H9 (cell line): Measurements from ENCODE around the gene SNX11. TPM values are rescaled to one million over a fixed set of nuclear protein-coding genes. Genes with fewer than 3 reads are reported as not detected.

Experiments
- DNase-seq: peaks from one replicate; pipeline ENCODE4 v3.0.0-alpha.2; 2017
- H2AFZ ChIP-seq: one replicate; pipeline ENCODE4 v1.6.1; 2013; ENCODE audit warnings: mild to moderate bottlenecking, low read length, control low read depth, moderate library complexity
- H2AK5ac ChIP-seq: 2 replicates; pipeline ENCODE4 v1.6.1; 2013; ENCODE audit warnings: low read length, control low read depth, mixed read lengths; ENCODE audit not compliant: insufficient read length
- H2BK120ac ChIP-seq: one replicate; pipeline ENCODE4 v1.6.1; 2013; ENCODE audit warnings: low read depth, mild to moderate bottlenecking, low read length, control low read depth, inconsistent platforms; ENCODE audit not compliant: poor library complexity, severe bottlenecking
- H2BK12ac ChIP-seq: 2 replicates; pipeline ENCODE4 v1.6.1; 2013; ENCODE audit warnings: low read length, control low read depth, mixed read lengths, low read depth; ENCODE audit not compliant: insufficient read length
- H2BK15ac ChIP-seq: 2 replicates; pipeline ENCODE4 v1.6.1; 2013; ENCODE audit warnings: low read depth, low read length, control low read depth
- H2BK20ac ChIP-seq: one replicate; pipeline ENCODE4 v1.6.1; 2013; ENCODE audit warnings: low read depth, mild to moderate bottlenecking, low read length, control low read depth, inconsistent platforms; ENCODE audit not compliant: poor library complexity, severe bottlenecking
- H2BK5ac ChIP-seq: 2 replicates; pipeline ENCODE4 v1.6.1; 2013; ENCODE audit warnings: low read length, control low read depth, mixed read lengths; ENCODE audit not compliant: insufficient read length
- H3K14ac ChIP-seq: 2 replicates; pipeline ENCODE4 v1.6.1; 2013; ENCODE audit warnings: low read length, control low read depth; ENCODE audit not compliant: insufficient read depth
- H3K18ac ChIP-seq: 2 replicates; pipeline ENCODE4 v1.6.1; 2013; ENCODE audit warnings: low read depth, mild to moderate bottlenecking, mixed read lengths, low read length, control low read depth; ENCODE audit not compliant: insufficient read length
- H3K23ac ChIP-seq: 2 replicates; pipeline ENCODE4 v1.6.1; 2013; ENCODE audit warnings: low read length, control low read depth, mixed read lengths, low read depth; ENCODE audit not compliant: insufficient read length
- H3K23me2 ChIP-seq: 2 replicates; pipeline ENCODE4 v1.6.1; 2013; ENCODE audit warnings: low read depth, mild to moderate bottlenecking, mixed read lengths, low read length, control low read depth; ENCODE audit not compliant: insufficient read length, poor library complexity, severe bottlenecking
- H3K27ac ChIP-seq: 2 replicates; pipeline ENCODE4 v1.5.1; 2013; ENCODE audit warnings: low read length, control low read depth, mixed read lengths, low read depth; ENCODE audit not compliant: insufficient read length
- H3K27me3 ChIP-seq: 2 replicates; pipeline ENCODE4 v1.6.1; 2013; ENCODE audit warnings: low read length, control low read depth, inconsistent platforms; ENCODE audit not compliant: insufficient read depth
- H3K4ac ChIP-seq: 2 replicates; pipeline ENCODE4 v1.6.1; 2013; ENCODE audit warnings: low read depth, mild to moderate bottlenecking, control low read depth, inconsistent platforms, low read length, moderate library complexity
- H3K4me1 ChIP-seq: 2 replicates; pipeline ENCODE4 v1.6.1; 2013; ENCODE audit warnings: low read length, control low read depth, inconsistent platforms; ENCODE audit not compliant: insufficient read depth
- H3K4me2 ChIP-seq: 2 replicates; pipeline ENCODE4 v1.6.1; 2013; ENCODE audit warnings: low read length, control low read depth, mixed read lengths; ENCODE audit not compliant: insufficient read length, insufficient read depth
- H3K56ac ChIP-seq: 2 replicates; pipeline ENCODE4 v1.6.1; 2013; ENCODE audit warnings: low read depth, mild to moderate bottlenecking, mixed read lengths, low read length, control low read depth; ENCODE audit not compliant: insufficient read length
- H3K79me1 ChIP-seq: 2 replicates; pipeline ENCODE4 v1.6.1; 2013; ENCODE audit warnings: low read depth, mild to moderate bottlenecking, moderate library complexity, low read length, control low read depth, inconsistent platforms; ENCODE audit not compliant: insufficient read depth, poor library complexity, severe bottlenecking
- H3K79me2 ChIP-seq: 2 replicates; pipeline ENCODE4 v1.6.1; 2013; ENCODE audit warnings: low read length, control low read depth, inconsistent platforms; ENCODE audit not compliant: insufficient read depth
- H3K9ac ChIP-seq: 2 replicates; pipeline ENCODE4 v1.6.1; 2013; ENCODE audit warnings: low read length, control low read depth, mixed read lengths; ENCODE audit not compliant: insufficient read length; ENCODE audit errors: extremely low read depth
- H3K9me3 ChIP-seq: one replicate; pipeline ENCODE4 v1.6.1; 2013; ENCODE audit warnings: low read depth, low read length, inconsistent platforms; ENCODE audit not compliant: control insufficient read depth
- H3T11ph ChIP-seq: one replicate; pipeline ENCODE4 v1.6.1; 2013; ENCODE audit warnings: mild to moderate bottlenecking, low read length, control low read depth, inconsistent platforms
- H4K20me1 ChIP-seq: one replicate; pipeline ENCODE4 v1.6.1; 2013; ENCODE audit not compliant: control insufficient read depth, insufficient read length, insufficient read depth
- H4K5ac ChIP-seq: 2 replicates; pipeline ENCODE4 v1.6.1; 2013; ENCODE audit warnings: low read depth, mild to moderate bottlenecking, mixed read lengths, low read length, control low read depth; ENCODE audit not compliant: insufficient read length
- H4K8ac ChIP-seq: replicated peaks from 2 replicates; pipeline ENCODE4 v1.6.1; 2013; ENCODE audit warnings: low read length, control low read depth, mixed read lengths, low read depth; ENCODE audit not compliant: insufficient read length
- H4K91ac ChIP-seq: 2 replicates; pipeline ENCODE4 v1.6.1; 2013; ENCODE audit warnings: low read depth, mild to moderate bottlenecking, moderate library complexity, mixed read lengths, low read length, control low read depth; ENCODE audit not compliant: insufficient read length
- H3K27ac Mint-ChIP-seq, 3 experiments: 2 replicates in 2 of 3; 3 replicates in 1 of 3; pipeline ENCODE4 v1.8.0; 2020 to 2021; ENCODE audit warnings: mixed read lengths in 3 of 3, mild to moderate bottlenecking in 1 of 3, moderate library complexity in 1 of 3
- H3K27me3 Mint-ChIP-seq: 2 replicates; pipeline ENCODE4 v1.8.0; 2021; ENCODE audit warnings: low read depth, mild to moderate bottlenecking, moderate library complexity, mixed read lengths
- H3K36me3 Mint-ChIP-seq, 3 experiments: 2 replicates in 2 of 3; 3 replicates in 1 of 3; pipeline ENCODE4 v1.8.0; 2020 to 2021; ENCODE audit warnings: low read depth in 3 of 3, mixed read lengths in 3 of 3; ENCODE audit not compliant: insufficient read depth in 1 of 3
- H3K4me1 Mint-ChIP-seq, 2 experiments: 2 replicates each; pipeline ENCODE4 v1.8.0; 2020; ENCODE audit warnings: mixed read lengths in 2 of 2
- H3K4me3 Mint-ChIP-seq, 2 experiments: 2 replicates in 1 of 2; 3 replicates in 1 of 2; pipeline ENCODE4 v1.8.0; 2020 to 2021; ENCODE audit warnings: mild to moderate bottlenecking in 2 of 2, mixed read lengths in 2 of 2, moderate library complexity in 1 of 2
- H3K9me3 Mint-ChIP-seq, 2 experiments: 2 replicates in 1 of 2; 3 replicates in 1 of 2; pipeline ENCODE4 v1.8.0; 2020; ENCODE audit warnings: mild to moderate bottlenecking in 2 of 2, mixed read lengths in 2 of 2, moderate library complexity in 1 of 2
- CTCF ChIP-seq: fragments of 200-600 bp; sonication (generic); conservative IDR thresholded peaks from 3 replicates; pipeline ENCODE4 v1.8.0; 2021; ENCODE audit warnings: antibody characterized with exemption, mild to moderate bottlenecking
- WGBS: extraction: QIAGEN DNeasy Blood & Tissue Kit; methylation state at CpG from one replicate; pipeline ENCODE4 v1.1.7; 2013; ENCODE audit warnings: missing lambda C conversion rate, low lambda C conversion rate, mixed read lengths; ENCODE audit not compliant: insufficient read length; ENCODE audit errors: extremely low coverage; 5-methylcytosine and 5-hydroxymethylcytosine counted together
- total RNA-seq: library from RNA; stranded (reverse); gene quantifications from 2 replicates; pipeline ENCODE4 v1.2.1, GENCODE V29; 2021

Gene SNX11
- total RNA-seq, 1 experiment from 2014 or later: 20.0 TPM

- H4K20me1 ChIP-seq: no peaks in the 10 kb centered on the region
- no peak overlapping the region for H3T11ph ChIP-seq
- H2BK15ac ChIP-seq: no peak overlapping the region
- no peaks in the 10 kb centered on the region for H3K9me3 ChIP-seq
- no peak overlapping the region for H3K23ac ChIP-seq
- no peak overlapping the region for H3K56ac ChIP-seq
- no peaks in the 10 kb centered on the region for H3K27me3 ChIP-seq
- no peak overlapping the region for H4K5ac ChIP-seq
- peaks cover 6 to 14% of the 10 kb centered on the region in 2 experiments for H3K4me1 Mint-ChIP-seq
- H3K27me3 Mint-ChIP-seq: peaks cover 5% of the 10 kb centered on the region
- WGBS: no CpG with 5 or more reads among the region's 23 CpGs
- H2BK12ac ChIP-seq: no peak overlapping the region
- H3K23me2 ChIP-seq: peaks cover 8% of the 10 kb centered on the region
- peak overlapping the region; percentile 27 to 100 (median 87) for H3K27ac Mint-ChIP-seq
- H3K14ac ChIP-seq: peak overlapping the region; percentile 85
- no peak overlapping the region for H2BK5ac ChIP-seq
- no peak overlapping the region for H2BK120ac ChIP-seq
- no peaks in the 10 kb centered on the region for H3K4me1 ChIP-seq
- peaks cover 0 to 2% (median 1%) of the 10 kb centered on the region in 3 experiments; a peak in 4 of 7 replicates for H3K36me3 Mint-ChIP-seq
- peak overlapping the region; percentile 81 to 99 for H3K4me3 Mint-ChIP-seq
- peak overlapping the region; percentile 57 for H3K27ac ChIP-seq
- H3K4ac ChIP-seq: no peak overlapping the region
- H3K4me2 ChIP-seq: peak overlapping the region; percentile 97
- DNase-seq: peak; percentile 90
- no peak for TF ChIP-seq CTCF
- no peak overlapping the region for H4K8ac ChIP-seq
- H3K9me3 Mint-ChIP-seq: peaks cover 0 to 8% of the 10 kb centered on the region in 2 experiments; a peak in 4 of 5 replicates
- peak overlapping the region; percentile 83 for H3K18ac ChIP-seq
- peaks cover 11% of the 10 kb centered on the region for H3K79me1 ChIP-seq
- peaks cover 30% of the 10 kb centered on the region; the same call in 1 of the 2 replicates for H3K79me2 ChIP-seq
- no peak overlapping the region for H2AK5ac ChIP-seq
- H2BK20ac ChIP-seq: no peak overlapping the region
- H2AFZ ChIP-seq: no peak overlapping the region
- H3K9ac ChIP-seq: peak overlapping the region; percentile 88
- H4K91ac ChIP-seq: no peak overlapping the region
These were observed 7.0 kb upstream of the SNX11 start for GRCh38 chr17:48100591-48101011.
